ENCODE data around the gene GSTO1.

The GSTO1 gene

GRCh38 chr10:104260775-104261115 lies 6.1 kb downstream of the GSTO1 start:
- Histone ChIP-seq H2AFZ (ENCODE audit: insufficient read depth, low read length, poor library complexity) (no peak overlapping the region), H2BK12ac (ENCODE audit: low read length) (no peak overlapping the region), H3K14ac (ENCODE audit: low read length) (no peak overlapping the region), H3K4ac (ENCODE audit: low read depth, low read length) (no peak overlapping the region), H3K79me1 (ENCODE audit: low read length) (peaks cover 2% of the 10 kb centered on the region), H3K36me3 (ENCODE audit: control insufficient read depth in 1 of 2, insufficient read depth in 2 of 2, low read length in 2 of 2) (peaks cover 5 to 23% of the 10 kb centered on the region in 2 experiments), H4K12ac (ENCODE audit: low read depth, low read length) (no peak overlapping the region), H3K79me2 (ENCODE audit: control insufficient read depth, insufficient read depth, low read length, poor library complexity) (no peaks in the 10 kb centered on the region), H3K9ac (ENCODE audit: low read length) (no peak overlapping the region), H4K8ac (ENCODE audit: low read depth, low read length) (no peak overlapping the region), H3K23ac (ENCODE audit: low read length) (no peak overlapping the region), H2AK5ac (ENCODE audit: low read length) (no peak overlapping the region), H2BK5ac (ENCODE audit: low read depth, low read length, poor library complexity) (no peak overlapping the region), H3K4me3 (ENCODE audit: low read depth, low read length) (no peak overlapping the region), H3K27me3 (ENCODE audit: insufficient read depth, low read length) (no peaks in the 10 kb centered on the region), H3K9me3 (ENCODE audit: insufficient read depth, low read depth, low read length) (no peaks in the 10 kb centered on the region), H3K4me2 (ENCODE audit: low read length) (no peak overlapping the region), H2BK120ac (ENCODE audit: insufficient read depth, low read length, poor library complexity) (no peak overlapping the region), H3K27ac (ENCODE audit: low read depth, low read length) (peak overlapping the region; percentile 53), H3K18ac (ENCODE audit: low read length) (no peak overlapping the region), H4K91ac (ENCODE audit: low read depth, low read length) (no peak overlapping the region), H3K4me1 (ENCODE audit: control insufficient read depth in 1 of 2, insufficient read depth in 2 of 2, low read length in 2 of 2) (no peaks in the 10 kb centered on the region)
- peak in 1 of 2 donors; percentile 41 for DNase-seq
- WGBS (ENCODE audit: extremely low coverage, insufficient coverage, insufficient read length), result no CpG with 5 or more reads among the region's 3 CpGs

DNA sequence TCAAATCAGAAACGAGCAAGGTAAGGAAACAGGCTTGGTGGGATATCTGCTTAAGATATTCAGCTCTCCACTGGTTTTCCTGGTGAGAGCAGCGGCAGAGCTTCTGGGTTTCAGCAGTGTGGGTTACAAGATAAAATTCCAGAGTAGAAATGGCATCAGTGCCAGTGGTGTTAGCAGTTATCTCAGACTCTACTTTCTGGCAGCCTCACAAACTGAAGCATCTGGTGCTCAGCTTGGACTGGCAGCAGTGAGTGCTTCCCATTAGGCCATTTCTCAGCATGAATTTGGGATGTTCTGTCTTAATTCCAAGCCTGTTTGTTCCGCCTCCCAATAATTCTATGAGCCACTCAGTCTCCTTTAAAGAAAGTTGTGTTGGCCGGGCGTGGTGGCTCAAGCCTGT lies 7.4 kb downstream of the GSTO1 start:
- no peak overlapping the region for H3K4me3 ChIP-seq (ENCODE audit: low read depth, low read length)
- no peak overlapping the region for H2AK5ac ChIP-seq (ENCODE audit: low read length)
- no peak overlapping the region for H3K4ac ChIP-seq (ENCODE audit: low read depth, low read length)
- H4K8ac ChIP-seq (ENCODE audit: low read depth, low read length), result no peak overlapping the region
- H3K18ac ChIP-seq (ENCODE audit: low read length), result no peak overlapping the region
- no CpG with 5 or more reads among the region's 5 CpGs for WGBS (ENCODE audit: extremely low coverage, insufficient coverage, insufficient read length)
- H2AFZ ChIP-seq (ENCODE audit: insufficient read depth, low read length, poor library complexity), result no peak overlapping the region
- no peaks in the 10 kb centered on the region for H3K27me3 ChIP-seq (ENCODE audit: insufficient read depth, low read length)
- no peaks in the 10 kb centered on the region for H3K9me3 ChIP-seq (ENCODE audit: insufficient read depth, low read depth, low read length)
- no peak overlapping the region for H3K27ac ChIP-seq (ENCODE audit: low read depth, low read length)
- no peaks in the 10 kb centered on the region for H3K4me1 ChIP-seq (ENCODE audit: control insufficient read depth in 1 of 2, insufficient read depth in 2 of 2, low read length in 2 of 2)
- no peak overlapping the region for H2BK12ac ChIP-seq (ENCODE audit: low read length)
- no peak overlapping the region for H4K91ac ChIP-seq (ENCODE audit: low read depth, low read length)
- H4K12ac ChIP-seq (ENCODE audit: low read depth, low read length), result no peak overlapping the region
- no peak overlapping the region for H3K9ac ChIP-seq (ENCODE audit: low read length)
- no peak overlapping the region for H3K14ac ChIP-seq (ENCODE audit: low read length)
- no peak overlapping the region for H3K4me2 ChIP-seq (ENCODE audit: low read length)
- H3K36me3 ChIP-seq (ENCODE audit: control insufficient read depth in 1 of 2, insufficient read depth in 2 of 2, low read length in 2 of 2), result peaks cover 7 to 26% of the 10 kb centered on the region in 2 experiments
- no peak for DNase-seq
- H3K79me1 ChIP-seq (ENCODE audit: low read length), result peaks cover 2% of the 10 kb centered on the region
- no peak overlapping the region for H2BK5ac ChIP-seq (ENCODE audit: low read depth, low read length, poor library complexity)
- no peaks in the 10 kb centered on the region for H3K79me2 ChIP-seq (ENCODE audit: control insufficient read depth, insufficient read depth, low read length, poor library complexity)
- H2BK120ac ChIP-seq (ENCODE audit: insufficient read depth, low read length, poor library complexity), result no peak overlapping the region
- H3K23ac ChIP-seq (ENCODE audit: low read length), result no peak overlapping the region

- Histone ChIP-seq H2BK5ac (ENCODE audit: low read depth, low read length, poor library complexity) (no peak overlapping the region), H4K8ac (ENCODE audit: low read depth, low read length) (no peak overlapping the region), H2BK120ac (ENCODE audit: insufficient read depth, low read length, poor library complexity) (no peak overlapping the region), H3K14ac (ENCODE audit: low read length) (no peak overlapping the region), H3K4me3 (ENCODE audit: low read depth, low read length) (no peak overlapping the region), H3K79me2 (ENCODE audit: control insufficient read depth, insufficient read depth, low read length, poor library complexity) (no peaks in the 10 kb centered on the region), H3K18ac (ENCODE audit: low read length) (no peak overlapping the region), H3K9me3 (ENCODE audit: insufficient read depth, low read depth, low read length) (no peaks in the 10 kb centered on the region), H2AFZ (ENCODE audit: insufficient read depth, low read length, poor library complexity) (no peak overlapping the region), H3K4ac (ENCODE audit: low read depth, low read length) (no peak overlapping the region), H3K27me3 (ENCODE audit: insufficient read depth, low read length) (no peaks in the 10 kb centered on the region), H3K4me1 (ENCODE audit: control insufficient read depth in 1 of 2, insufficient read depth in 2 of 2, low read length in 2 of 2) (peaks cover 2 to 4% of the 10 kb centered on the region in 2 experiments), H3K36me3 (ENCODE audit: control insufficient read depth in 1 of 2, insufficient read depth in 2 of 2, low read length in 2 of 2) (peaks cover 7 to 28% of the 10 kb centered on the region in 2 experiments), H2BK12ac (ENCODE audit: low read length) (no peak overlapping the region), H3K23ac (ENCODE audit: low read length) (no peak overlapping the region), H3K79me1 (ENCODE audit: low read length) (peaks cover 8% of the 10 kb centered on the region), H4K91ac (ENCODE audit: low read depth, low read length) (no peak overlapping the region), H4K12ac (ENCODE audit: low read depth, low read length) (no peak overlapping the region), H3K9ac (ENCODE audit: low read length) (no peak overlapping the region), H2AK5ac (ENCODE audit: low read length) (no peak overlapping the region), H3K27ac (ENCODE audit: low read depth, low read length) (no peak overlapping the region), H3K4me2 (ENCODE audit: low read length) (no peak overlapping the region)
- DNase-seq, result no peak
- WGBS (ENCODE audit: extremely low coverage, insufficient coverage, insufficient read length), result no CpG with 5 or more reads among the region's 5 CpGs
Observed at GRCh38 chr10:104264783-104265182, 10.1 kb downstream of the GSTO1 start.

GRCh38 chr10:104267721-104268404 lies 13.2 kb downstream of the GSTO1 start:
- H3K79me2 ChIP-seq (ENCODE audit: control insufficient read depth, insufficient read depth, low read length, poor library complexity), result no peaks in the 10 kb centered on the region
- H3K4me2 ChIP-seq (ENCODE audit: low read length), result peak overlapping the region; percentile 89
- H3K79me1 ChIP-seq (ENCODE audit: low read length), result peaks cover 6% of the 10 kb centered on the region
- H2AK5ac ChIP-seq (ENCODE audit: low read length), result no peak overlapping the region
- H3K18ac ChIP-seq (ENCODE audit: low read length), result no peak overlapping the region
- peaks cover 5 to 12% of the 10 kb centered on the region in 2 experiments for H3K36me3 ChIP-seq (ENCODE audit: control insufficient read depth in 1 of 2, insufficient read depth in 2 of 2, low read length in 2 of 2)
- H3K9me3 ChIP-seq (ENCODE audit: insufficient read depth, low read depth, low read length), result no peaks in the 10 kb centered on the region
- no peak overlapping the region for H4K8ac ChIP-seq (ENCODE audit: low read depth, low read length)
- H3K27ac ChIP-seq (ENCODE audit: low read depth, low read length), result no peak overlapping the region
- no peak overlapping the region for H2BK12ac ChIP-seq (ENCODE audit: low read length)
- no peak for DNase-seq
- peak overlapping the region; percentile 98 for H3K9ac ChIP-seq (ENCODE audit: low read length)
- no peak overlapping the region for H2BK5ac ChIP-seq (ENCODE audit: low read depth, low read length, poor library complexity)
- no CpG with 5 or more reads among the region's 14 CpGs for WGBS (ENCODE audit: extremely low coverage, insufficient coverage, insufficient read length)
- H3K27me3 ChIP-seq (ENCODE audit: insufficient read depth, low read length), result no peaks in the 10 kb centered on the region
- H3K4me3 ChIP-seq (ENCODE audit: low read depth, low read length), result no peak overlapping the region
- H4K12ac ChIP-seq (ENCODE audit: low read depth, low read length), result no peak overlapping the region
- no peak overlapping the region for H4K91ac ChIP-seq (ENCODE audit: low read depth, low read length)
- no peak overlapping the region for H2BK120ac ChIP-seq (ENCODE audit: insufficient read depth, low read length, poor library complexity)
- H3K14ac ChIP-seq (ENCODE audit: low read length), result no peak overlapping the region
- peaks cover 2 to 4% of the 10 kb centered on the region in 2 experiments for H3K4me1 ChIP-seq (ENCODE audit: control insufficient read depth in 1 of 2, insufficient read depth in 2 of 2, low read length in 2 of 2)
- no peak overlapping the region for H3K23ac ChIP-seq (ENCODE audit: low read length)
- H2AFZ ChIP-seq (ENCODE audit: insufficient read depth, low read length, poor library complexity), result no peak overlapping the region
- no peak overlapping the region for H3K4ac ChIP-seq (ENCODE audit: low read depth, low read length)
